Liver (tissue), 3 donors: ENCODE results near the gene BUB3.

Source experiments
- EGR1 ChIP-seq, 2 donors: IDR thresholded peaks; 2 replicates each; pipeline ENCODE4 v1.6.1; 2016 to 2018; ENCODE audit warnings: antibody characterized with exemption in 2 of 2, low read depth in 2 of 2
- HNF4G ChIP-seq: IDR thresholded peaks from 2 replicates; pipeline ENCODE4 v1.6.1; 2016; ENCODE audit warnings: antibody characterized with exemption
- JUND ChIP-seq, 2 donors: IDR thresholded peaks; 2 replicates each; pipeline ENCODE4 v1.6.1; 2016; ENCODE audit warnings: antibody characterized with exemption in 2 of 2
- RAD21 ChIP-seq, 2 donors: IDR thresholded peaks; 2 replicates each; pipeline ENCODE4 v1.6.1; 2016; ENCODE audit warnings: antibody characterized with exemption in 2 of 2, mild to moderate bottlenecking in 2 of 2
- SP1 ChIP-seq: IDR thresholded peaks from 2 replicates; pipeline ENCODE4 v1.6.1; 2018; ENCODE audit warnings: antibody characterized with exemption, mild to moderate bottlenecking
- TAF1 ChIP-seq: conservative IDR thresholded peaks from 2 replicates; pipeline ENCODE4 v1.6.1; 2016; ENCODE audit warnings: antibody characterized with exemption, mild to moderate bottlenecking
- YY1 ChIP-seq: IDR thresholded peaks from 2 replicates; pipeline ENCODE4 v1.6.1; 2016; ENCODE audit warnings: antibody characterized with exemption, mild to moderate bottlenecking
- TF ChIP-seq, protein P1 (sequence below): fragments of 150-350 bp; IDR thresholded peaks from 2 replicates; pipeline ENCODE4 v1.5.1; 2017; ENCODE audit warnings: improper control_type of control experiment, low read depth, low read length; ENCODE audit not compliant: missing input control
- TF ChIP-seq, protein P2 (sequence below): IDR thresholded peaks from 2 replicates; pipeline ENCODE4 v1.6.1; 2016; ENCODE audit warnings: antibody characterized with exemption
- TF ChIP-seq, protein P3 (sequence below): IDR thresholded peaks from 2 replicates; pipeline ENCODE4 v1.6.1; 2016; ENCODE audit warnings: antibody characterized with exemption, mild to moderate bottlenecking
- donor health status: healthy.
- donor health status: healthy.

DNA sequence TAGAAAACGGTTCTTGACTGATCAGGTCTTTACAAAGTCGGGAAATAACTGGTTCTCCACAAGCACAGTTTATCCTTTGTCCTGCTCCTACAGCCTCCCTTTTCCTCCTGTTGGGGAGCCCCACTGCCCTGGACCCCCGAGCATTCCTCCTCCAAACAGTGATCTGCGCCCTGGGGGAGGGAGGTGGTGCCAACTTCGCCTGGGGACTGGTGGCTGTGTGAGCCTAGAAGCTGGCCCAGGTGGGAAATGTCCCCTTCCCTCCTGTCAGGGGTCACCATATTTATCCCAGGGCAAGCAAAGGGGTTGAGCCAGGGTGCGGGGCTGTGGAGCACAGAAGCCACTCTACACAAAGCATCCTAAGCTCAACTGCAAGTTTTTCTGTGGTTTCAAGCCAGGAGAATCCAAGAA lies 13.2 kb upstream of the BUB3 start:
- TF ChIP-seq, protein P1, sequence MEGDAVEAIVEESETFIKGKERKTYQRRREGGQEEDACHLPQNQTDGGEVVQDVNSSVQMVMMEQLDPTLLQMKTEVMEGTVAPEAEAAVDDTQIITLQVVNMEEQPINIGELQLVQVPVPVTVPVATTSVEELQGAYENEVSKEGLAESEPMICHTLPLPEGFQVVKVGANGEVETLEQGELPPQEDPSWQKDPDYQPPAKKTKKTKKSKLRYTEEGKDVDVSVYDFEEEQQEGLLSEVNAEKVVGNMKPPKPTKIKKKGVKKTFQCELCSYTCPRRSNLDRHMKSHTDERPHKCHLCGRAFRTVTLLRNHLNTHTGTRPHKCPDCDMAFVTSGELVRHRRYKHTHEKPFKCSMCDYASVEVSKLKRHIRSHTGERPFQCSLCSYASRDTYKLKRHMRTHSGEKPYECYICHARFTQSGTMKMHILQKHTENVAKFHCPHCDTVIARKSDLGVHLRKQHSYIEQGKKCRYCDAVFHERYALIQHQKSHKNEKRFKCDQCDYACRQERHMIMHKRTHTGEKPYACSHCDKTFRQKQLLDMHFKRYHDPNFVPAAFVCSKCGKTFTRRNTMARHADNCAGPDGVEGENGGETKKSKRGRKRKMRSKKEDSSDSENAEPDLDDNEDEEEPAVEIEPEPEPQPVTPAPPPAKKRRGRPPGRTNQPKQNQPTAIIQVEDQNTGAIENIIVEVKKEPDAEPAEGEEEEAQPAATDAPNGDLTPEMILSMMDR: no peak
- TF ChIP-seq JUND (IDR thresholded peaks at IDR 0.05): no peak
- TF ChIP-seq, protein P2, sequence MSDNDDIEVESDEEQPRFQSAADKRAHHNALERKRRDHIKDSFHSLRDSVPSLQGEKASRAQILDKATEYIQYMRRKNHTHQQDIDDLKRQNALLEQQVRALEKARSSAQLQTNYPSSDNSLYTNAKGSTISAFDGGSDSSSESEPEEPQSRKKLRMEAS: no peak
- TF ChIP-seq HNF4G: no peak
- no peak for TF ChIP-seq YY1
- TF ChIP-seq, protein P3, sequence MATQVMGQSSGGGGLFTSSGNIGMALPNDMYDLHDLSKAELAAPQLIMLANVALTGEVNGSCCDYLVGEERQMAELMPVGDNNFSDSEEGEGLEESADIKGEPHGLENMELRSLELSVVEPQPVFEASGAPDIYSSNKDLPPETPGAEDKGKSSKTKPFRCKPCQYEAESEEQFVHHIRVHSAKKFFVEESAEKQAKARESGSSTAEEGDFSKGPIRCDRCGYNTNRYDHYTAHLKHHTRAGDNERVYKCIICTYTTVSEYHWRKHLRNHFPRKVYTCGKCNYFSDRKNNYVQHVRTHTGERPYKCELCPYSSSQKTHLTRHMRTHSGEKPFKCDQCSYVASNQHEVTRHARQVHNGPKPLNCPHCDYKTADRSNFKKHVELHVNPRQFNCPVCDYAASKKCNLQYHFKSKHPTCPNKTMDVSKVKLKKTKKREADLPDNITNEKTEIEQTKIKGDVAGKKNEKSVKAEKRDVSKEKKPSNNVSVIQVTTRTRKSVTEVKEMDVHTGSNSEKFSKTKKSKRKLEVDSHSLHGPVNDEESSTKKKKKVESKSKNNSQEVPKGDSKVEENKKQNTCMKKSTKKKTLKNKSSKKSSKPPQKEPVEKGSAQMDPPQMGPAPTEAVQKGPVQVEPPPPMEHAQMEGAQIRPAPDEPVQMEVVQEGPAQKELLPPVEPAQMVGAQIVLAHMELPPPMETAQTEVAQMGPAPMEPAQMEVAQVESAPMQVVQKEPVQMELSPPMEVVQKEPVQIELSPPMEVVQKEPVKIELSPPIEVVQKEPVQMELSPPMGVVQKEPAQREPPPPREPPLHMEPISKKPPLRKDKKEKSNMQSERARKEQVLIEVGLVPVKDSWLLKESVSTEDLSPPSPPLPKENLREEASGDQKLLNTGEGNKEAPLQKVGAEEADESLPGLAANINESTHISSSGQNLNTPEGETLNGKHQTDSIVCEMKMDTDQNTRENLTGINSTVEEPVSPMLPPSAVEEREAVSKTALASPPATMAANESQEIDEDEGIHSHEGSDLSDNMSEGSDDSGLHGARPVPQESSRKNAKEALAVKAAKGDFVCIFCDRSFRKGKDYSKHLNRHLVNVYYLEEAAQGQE: no peak
- no peak for TF ChIP-seq RAD21 (IDR thresholded peaks at IDR 0.05)
- no peak for TF ChIP-seq SP1
- TF ChIP-seq EGR1 (IDR thresholded peaks at IDR 0.05; ENCODE audit: low read depth in 2 of 2): no peak
- no peak for TF ChIP-seq TAF1
